Tibial artery (tissue), 4 donors: Measurements from ENCODE around the gene PDE4B.

Source experiments
- DNase-seq, 2 donors: peaks; one replicate each; pipeline ENCODE4 v3.0.0-alpha.2; 2019
- H3K27ac ChIP-seq, 2 donors: fragments of 200-600 bp; sonication (generic) in 1 of 2; 1 replicate in 1 of 2; 2 replicates in 1 of 2; pipeline ENCODE4 v1.5.1; 2018 to 2019; ENCODE audit warnings: mild to moderate bottlenecking in 1 of 2
- H3K27me3 ChIP-seq, 2 donors: fragments of 200-600 bp; sonication (generic) in 1 of 2; one replicate each; pipeline versions ENCODE4 v1.5.1 to v1.6.0; 2016 to 2019
- H3K36me3 ChIP-seq, 3 donors: fragments of 200-600 bp; sonication (generic) in 2 of 3; one replicate each; pipeline ENCODE4 v1.5.1; 2016 to 2019; ENCODE audit warnings: mild to moderate bottlenecking in 2 of 3
- H3K4me1 ChIP-seq, 4 donors: fragments of 200-600 bp; sonication (generic) in 2 of 4; 1 replicate in 3 of 4; 2 replicates in 1 of 4; pipeline ENCODE4 v1.5.1; 2016 to 2019
- H3K4me3 ChIP-seq, 2 donors: fragments of 200-600 bp; sonication (generic) in 1 of 2; 1 replicate in 1 of 2; 2 replicates in 1 of 2; pipeline ENCODE4 v1.5.1; 2018 to 2019; ENCODE audit warnings: mild to moderate bottlenecking in 2 of 2
- H3K9me3 ChIP-seq, 3 donors: fragments of 200-600 bp; sonication (generic) in 1 of 3; one replicate each; pipeline ENCODE4 v1.5.1; 2016 to 2019
- intact Hi-C: fragments of 100-400 bp; cut with DNase I; formaldehyde crosslinking; loops from one replicate; pipeline ENCODE4 v1.15.0; 2023; ENCODE audit warnings: low total_unique reads
- TF ChIP-seq, protein P1 (sequence below), 2 experiments: fragments of 200-600 bp in 1 of 2; fragments of 450-650 bp in 1 of 2; IDR thresholded peaks; one replicate each; pipeline ENCODE4 v1.5.1; 2017 to 2019; ENCODE audit warnings: antibody characterized with exemption in 2 of 2, mild to moderate bottlenecking in 1 of 2, moderate library complexity in 1 of 2

Gene PDE4B

DNA sequence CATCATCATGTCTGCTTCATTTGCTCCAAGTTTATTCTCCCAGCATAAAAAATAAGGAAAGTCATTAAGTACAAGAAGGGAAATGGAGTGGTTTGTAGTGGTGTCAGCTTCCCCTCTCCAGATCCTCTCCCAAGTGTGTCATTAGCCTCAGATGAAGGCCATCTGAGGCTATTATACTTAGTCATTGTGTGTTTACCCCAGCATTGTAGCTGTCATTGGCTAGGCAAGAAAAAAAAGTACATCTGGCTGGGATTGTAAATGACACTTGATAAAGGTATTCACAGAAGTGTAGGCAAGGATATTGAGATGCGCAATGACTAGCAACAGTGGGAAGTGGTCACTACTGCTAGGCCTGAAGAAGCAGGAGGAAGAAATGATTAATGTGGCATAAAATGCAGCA, 424.3 kb downstream of the PDE4B start:
- Histone ChIP-seq H3K9me3 (no peaks in the 10 kb centered on the region), H3K36me3 (no peaks in the 10 kb centered on the region), H3K27me3 (no peaks in the 10 kb centered on the region), H3K27ac (no peak overlapping the region), H3K4me3 (no peak overlapping the region), H3K4me1 (no peaks in the 10 kb centered on the region)
- no peak for DNase-seq
- TF ChIP-seq, protein P1, sequence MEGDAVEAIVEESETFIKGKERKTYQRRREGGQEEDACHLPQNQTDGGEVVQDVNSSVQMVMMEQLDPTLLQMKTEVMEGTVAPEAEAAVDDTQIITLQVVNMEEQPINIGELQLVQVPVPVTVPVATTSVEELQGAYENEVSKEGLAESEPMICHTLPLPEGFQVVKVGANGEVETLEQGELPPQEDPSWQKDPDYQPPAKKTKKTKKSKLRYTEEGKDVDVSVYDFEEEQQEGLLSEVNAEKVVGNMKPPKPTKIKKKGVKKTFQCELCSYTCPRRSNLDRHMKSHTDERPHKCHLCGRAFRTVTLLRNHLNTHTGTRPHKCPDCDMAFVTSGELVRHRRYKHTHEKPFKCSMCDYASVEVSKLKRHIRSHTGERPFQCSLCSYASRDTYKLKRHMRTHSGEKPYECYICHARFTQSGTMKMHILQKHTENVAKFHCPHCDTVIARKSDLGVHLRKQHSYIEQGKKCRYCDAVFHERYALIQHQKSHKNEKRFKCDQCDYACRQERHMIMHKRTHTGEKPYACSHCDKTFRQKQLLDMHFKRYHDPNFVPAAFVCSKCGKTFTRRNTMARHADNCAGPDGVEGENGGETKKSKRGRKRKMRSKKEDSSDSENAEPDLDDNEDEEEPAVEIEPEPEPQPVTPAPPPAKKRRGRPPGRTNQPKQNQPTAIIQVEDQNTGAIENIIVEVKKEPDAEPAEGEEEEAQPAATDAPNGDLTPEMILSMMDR (IDR thresholded peaks at IDR 0.05), result no peak
- intact Hi-C loops, result no loop called here

DNA sequence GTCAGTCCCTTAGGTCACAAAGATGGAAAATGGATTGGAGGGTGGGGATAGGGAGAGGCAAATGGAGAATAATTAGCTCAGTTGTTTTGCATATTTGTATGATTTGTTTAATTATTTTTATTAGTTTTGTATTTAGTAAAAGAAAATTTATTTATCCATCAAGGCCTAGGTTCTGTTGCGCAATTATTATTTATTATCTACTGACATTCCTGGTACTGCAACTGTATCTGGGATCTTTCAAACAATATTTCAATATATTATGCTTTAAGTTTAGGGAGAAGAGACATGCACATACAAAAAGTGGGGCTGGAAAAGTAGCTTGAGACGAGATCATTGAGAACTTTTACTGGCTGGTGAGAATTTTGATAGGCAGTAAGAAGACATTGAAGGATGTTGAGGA, 424.9 kb downstream of the PDE4B start:
- TF ChIP-seq, protein P1 (IDR thresholded peaks at IDR 0.05), result no peak

DNA sequence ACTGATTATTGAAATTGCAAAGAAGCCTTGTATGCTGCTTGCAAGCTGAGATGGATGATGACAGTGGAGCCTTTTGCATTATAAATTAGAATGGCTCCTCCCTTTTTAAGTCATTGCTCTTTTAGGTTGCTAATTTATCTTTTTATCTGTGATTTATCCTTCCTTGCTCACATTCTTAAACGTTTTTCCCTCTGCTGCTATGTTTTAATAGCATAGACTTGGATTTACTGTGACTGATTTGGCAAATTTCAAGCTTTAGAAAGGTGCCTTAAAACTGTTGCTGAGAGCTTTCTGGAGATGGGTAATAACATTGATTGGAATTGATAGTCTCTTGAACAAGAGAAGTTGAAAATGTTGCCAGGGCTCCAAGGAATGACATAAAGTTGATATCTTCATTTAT, 427.8 kb downstream of the PDE4B start:
- Histone ChIP-seq H3K36me3 (no peaks in the 10 kb centered on the region), H3K4me1 (no peaks in the 10 kb centered on the region), H3K27ac (no peak overlapping the region), H3K4me3 (no peak overlapping the region), H3K9me3 (no peaks in the 10 kb centered on the region), H3K27me3 (no peaks in the 10 kb centered on the region)
- TF ChIP-seq, protein P1 (IDR thresholded peaks at IDR 0.05), result no peak
- no peak for DNase-seq
- intact Hi-C loops, result no loop called here

More for the DNA sequence above, 424.9 kb downstream of the PDE4B start:
- Histone ChIP-seq H3K9me3 (no peaks in the 10 kb centered on the region), H3K4me1 (no peaks in the 10 kb centered on the region), H3K27ac (no peak overlapping the region), H3K27me3 (no peaks in the 10 kb centered on the region), H3K36me3 (no peaks in the 10 kb centered on the region), H3K4me3 (no peak overlapping the region)
- DNase-seq, result no peak
- intact Hi-C loops, result no loop called here

DNA sequence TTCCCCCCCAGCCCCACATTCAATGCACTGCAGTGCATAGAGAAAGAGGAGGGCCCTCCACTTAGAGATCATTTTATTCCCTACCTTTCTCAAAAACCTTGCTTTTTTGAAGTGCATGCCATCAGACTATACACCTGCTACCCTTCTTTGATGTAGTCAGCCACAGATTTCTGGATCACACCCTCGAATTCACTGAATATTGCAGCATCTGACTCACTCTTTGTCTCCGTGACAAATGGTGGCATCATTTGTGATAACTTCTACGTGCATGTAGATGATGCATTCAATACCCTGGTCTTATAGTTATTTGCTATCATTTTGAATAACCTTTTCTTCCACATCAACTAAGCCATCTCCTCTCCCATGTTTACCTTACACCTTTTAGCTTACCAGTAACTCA, 431.0 kb downstream of the PDE4B start:
- TF ChIP-seq, protein P1 (IDR thresholded peaks at IDR 0.05), result no peak
- H3K4me3 ChIP-seq, result no peak overlapping the region
- H3K4me1 ChIP-seq, result no peaks in the 10 kb centered on the region
- H3K27me3 ChIP-seq, result no peaks in the 10 kb centered on the region
- intact Hi-C loops, result no loop called here
- H3K27ac ChIP-seq, result no peak overlapping the region
- DNase-seq, result no peak
- H3K9me3 ChIP-seq, result no peaks in the 10 kb centered on the region
- no peaks in the 10 kb centered on the region for H3K36me3 ChIP-seq

DNA sequence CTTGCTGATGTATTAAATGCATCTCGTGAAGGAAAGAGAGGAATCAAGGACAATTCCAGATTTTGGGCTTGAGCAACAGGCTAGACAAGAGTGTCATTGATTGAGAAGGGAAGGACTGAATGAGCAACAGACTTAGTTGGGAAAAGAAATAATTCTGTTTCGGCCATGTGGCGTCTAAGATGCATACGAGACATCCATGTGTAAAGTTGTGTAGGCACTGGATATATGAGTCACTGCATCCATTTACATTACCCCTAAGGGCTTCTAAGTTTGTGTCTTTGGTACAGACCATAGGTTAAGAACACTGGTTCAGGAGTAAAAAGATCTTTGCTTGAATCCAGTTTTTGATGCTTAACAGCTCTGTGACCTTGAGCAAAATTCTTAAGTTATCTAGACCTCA, 434.3 kb downstream of the PDE4B start:
- no peak overlapping the region for H3K27ac ChIP-seq

More for the DNA sequence above, 434.3 kb downstream of the PDE4B start:
- no peaks in the 10 kb centered on the region for H3K27me3 ChIP-seq
- no peak overlapping the region for H3K4me3 ChIP-seq
- H3K36me3 ChIP-seq, result no peaks in the 10 kb centered on the region
- intact Hi-C loops, result no loop called here
- TF ChIP-seq, protein P1 (IDR thresholded peaks at IDR 0.05), result no peak
- no peaks in the 10 kb centered on the region for H3K9me3 ChIP-seq
- DNase-seq, result no peak
- no peaks in the 10 kb centered on the region for H3K4me1 ChIP-seq
